Uterus (tissue), 4 donors: Measurements from ENCODE around the gene CLMN. TPM values are rescaled to one million over a fixed set of nuclear protein-coding genes. Genes with fewer than 3 reads are reported as not detected.

ENCODE experiments used
- DNase-seq, 2 donors: peaks; one replicate each; pipeline ENCODE4 v3.0.0-alpha.2; 2019 to 2020
- H3K27ac ChIP-seq, 2 donors: fragments of 200-600 bp; sonication (generic); 1 replicate in 1 of 2; 2 replicates in 1 of 2; pipeline ENCODE4 v1.5.1; 2016 to 2018
- H3K27me3 ChIP-seq, 2 donors: fragments of 200-600 bp; sonication (generic); one replicate each; pipeline ENCODE4 v1.5.1; 2018 to 2019; ENCODE audit warnings: control low read depth in 1 of 2
- H3K36me3 ChIP-seq, 2 donors: fragments of 200-600 bp; sonication (generic); one replicate each; pipeline ENCODE4 v1.5.1; 2019; ENCODE audit warnings: control low read depth in 1 of 2
- H3K4me1 ChIP-seq, 2 donors: fragments of 200-600 bp; sonication (generic); one replicate each; pipeline ENCODE4 v1.5.1; 2018 to 2019; ENCODE audit warnings: control low read depth in 1 of 2
- H3K4me3 ChIP-seq, 2 donors: fragments of 200-600 bp; sonication (generic); 1 replicate in 1 of 2; 2 replicates in 1 of 2; pipeline ENCODE4 v1.5.1; 2018 to 2019; ENCODE audit warnings: mild to moderate bottlenecking in 1 of 2
- H3K9me3 ChIP-seq, 2 donors: fragments of 200-600 bp; sonication (generic); one replicate each; pipeline ENCODE4 v1.5.1; 2019; ENCODE audit warnings: control low read depth in 1 of 2
- CTCF ChIP-seq, 4 experiments: fragments of 200-600 bp in 2 of 4; fragments of 450-650 bp in 2 of 4; sonication (generic) in 2 of 4; IDR thresholded peaks; one replicate each; pipeline ENCODE4 v1.5.1; 2016 to 2019; ENCODE audit warnings: antibody characterized with exemption in 4 of 4, mild to moderate bottlenecking in 2 of 4, moderate library complexity in 1 of 4
- POLR2A ChIP-seq, 2 donors: fragments of 450-650 bp; IDR thresholded peaks; one replicate each; pipeline ENCODE4 v1.6.1; 2016; ENCODE audit warnings: antibody characterized with exemption in 2 of 2, mild to moderate bottlenecking in 1 of 2, moderate library complexity in 1 of 2
- intact Hi-C: fragments of 100-400 bp; cut with DNase I; formaldehyde crosslinking; loops from one replicate; pipeline ENCODE4 v1.15.1; 2023; ENCODE audit warnings: low total_unique reads
- total RNA-seq, 4 donors: library from RNA; depleted of rRNA in 3 of 4; stranded (reverse); fragments of >200 nt in 3 of 4; gene quantifications; one replicate each; pipeline versions ENCODE4 v1.1.0 to v1.2.4, GENCODE V29; 2014 to 2023
- donor health status: DM: yes; HTN: yes; CAD: no.

Gene CLMN
- total RNA-seq, 4 donors from 2014 or later = 5.0 to 55.0 (median 12.4) TPM

- no peak overlapping the region for H3K4me3 ChIP-seq
- DNase-seq = no peak
- H3K27ac ChIP-seq = peak overlapping the region; percentile 20 to 63
- H3K27me3 ChIP-seq = no peaks in the 10 kb centered on the region
- H3K36me3 ChIP-seq = no peaks in the 10 kb centered on the region
- no peak for TF ChIP-seq POLR2A (IDR thresholded peaks at IDR 0.05)
- TF ChIP-seq CTCF (IDR thresholded peaks at IDR 0.05) = no peak
- no peaks in the 10 kb centered on the region for H3K9me3 ChIP-seq
- intact Hi-C loops = no loop called here
- H3K4me1 ChIP-seq = peaks cover 3 to 34% of the 10 kb centered on the region in 2 donors
These were observed 181.9 kb downstream of the CLMN start for GRCh38 chr14:95137804-95138167.

GRCh38 chr14:95137164-95137803 is 182.4 kb downstream of the CLMN start:
- Histone ChIP-seq H3K27me3 (no peaks in the 10 kb centered on the region), H3K4me3 (no peak overlapping the region), H3K9me3 (no peaks in the 10 kb centered on the region), H3K27ac (peak overlapping the region; percentile 20 to 63), H3K4me1 (peaks cover 3 to 29% of the 10 kb centered on the region in 2 donors), H3K36me3 (no peaks in the 10 kb centered on the region)
- no peak for TF ChIP-seq CTCF (IDR thresholded peaks at IDR 0.05)
- TF ChIP-seq POLR2A (IDR thresholded peaks at IDR 0.05) = no peak
- intact Hi-C loops = no loop called here
- no peak for DNase-seq

- Histone ChIP-seq H3K9me3 (no peaks in the 10 kb centered on the region), H3K4me3 (no peak overlapping the region), H3K27ac (peak overlapping the region in 1 of 2 donors; percentile 63), H3K4me1 (peaks cover 3 to 28% of the 10 kb centered on the region in 2 donors), H3K27me3 (no peaks in the 10 kb centered on the region), H3K36me3 (no peaks in the 10 kb centered on the region)
- intact Hi-C loops = no loop called here
- DNase-seq = no peak
- TF ChIP-seq POLR2A (IDR thresholded peaks at IDR 0.05) = no peak
- no peak for TF ChIP-seq CTCF (IDR thresholded peaks at IDR 0.05)
These were observed 183.1 kb downstream of the CLMN start for GRCh38 chr14:95136631-95137030.

- intact Hi-C loops = no loop called here
- peak overlapping the region in 1 of 2 donors; percentile 10 for H3K27ac ChIP-seq
- H3K4me3 ChIP-seq = no peak overlapping the region
- H3K4me1 ChIP-seq = peaks cover 3 to 11% of the 10 kb centered on the region in 2 donors
- H3K36me3 ChIP-seq = no peaks in the 10 kb centered on the region
- no peak for DNase-seq
- no peaks in the 10 kb centered on the region for H3K9me3 ChIP-seq
- TF ChIP-seq CTCF (IDR thresholded peaks at IDR 0.05) = no peak
- TF ChIP-seq POLR2A (IDR thresholded peaks at IDR 0.05) = no peak
- no peaks in the 10 kb centered on the region for H3K27me3 ChIP-seq
These were observed 185.3 kb downstream of the CLMN start for GRCh38 chr14:95134304-95134933.

- Histone ChIP-seq H3K27me3 (no peaks in the 10 kb centered on the region), H3K4me1 (peaks cover 3 to 9% of the 10 kb centered on the region in 2 donors), H3K4me3 (no peak overlapping the region), H3K36me3 (no peaks in the 10 kb centered on the region), H3K9me3 (no peaks in the 10 kb centered on the region), H3K27ac (no peak overlapping the region)
- DNase-seq = no peak
- TF ChIP-seq CTCF (IDR thresholded peaks at IDR 0.05) (no peak), POLR2A (IDR thresholded peaks at IDR 0.05) (no peak)
- intact Hi-C loops = no loop called here
These were observed 186.4 kb downstream of the CLMN start for GRCh38 chr14:95133282-95133681.
